Hematopoietic multipotent progenitor cell (in vitro differentiated cells): ENCODE results near the gene NCBP2. TPM values are rescaled to one million over a fixed set of nuclear protein-coding genes. Genes with fewer than 3 reads are reported as not detected.

Experiments used
- DNase-seq, 3 donors: peaks; one replicate each; pipeline ENCODE4 v3.0.0-alpha.2; 2011 to 2015; ENCODE audit warnings: low read depth in 2 of 3, low spot score in 2 of 3
- total RNA-seq: library from RNA; depleted of rRNA; stranded (reverse); fragments of >200 nt; gene quantifications from one replicate; pipeline ENCODE4 v1.2.3, GENCODE V29; 2012

NCBP2 gene
- 22.1 TPM for total RNA-seq

GRCh38 chr3:196942226-196942914 lies at the start of gene NCBP2:
Gene NCBP2 (minus strand): TSS chr3:196942528. CDS start chr3:196942503, 25 bp downstream.
- peak; percentile 99 for DNase-seq

GRCh38 chr3:196991581-196992460 lies 49.5 kb upstream of the NCBP2 start:
- no peak for DNase-seq

GRCh38 chr3:196990601-196991007 lies 48.3 kb upstream of the NCBP2 start:
- DNase-seq = no peak

GRCh38 chr3:196989721-196990262 lies 47.5 kb upstream of the NCBP2 start:
- DNase-seq = no peak

- no peak for DNase-seq
Observed at GRCh38 chr3:196988241-196989029, 46.1 kb upstream of the NCBP2 start.

GRCh38 chr3:196987022-196987421 lies 44.7 kb upstream of the NCBP2 start:
- DNase-seq = no peak

GRCh38 chr3:196985954-196986885 lies 43.9 kb upstream of the NCBP2 start:
- no peak for DNase-seq

- DNase-seq = no peak
Observed at GRCh38 chr3:196985298-196985697, 43.0 kb upstream of the NCBP2 start.

- DNase-seq = no peak
Observed at GRCh38 chr3:196983186-196983585, 40.9 kb upstream of the NCBP2 start.

- DNase-seq = no peak
Observed at GRCh38 chr3:196981657-196982056, 39.3 kb upstream of the NCBP2 start.

- DNase-seq = no peak
Observed at GRCh38 chr3:196979545-196979944, 37.2 kb upstream of the NCBP2 start.

GRCh38 chr3:196976941-196977340 lies 34.6 kb upstream of the NCBP2 start:
- DNase-seq = no peak

- DNase-seq = no peak
Observed at GRCh38 chr3:196975349-196975748, 33.0 kb upstream of the NCBP2 start.

- DNase-seq = no peak
Observed at GRCh38 chr3:196974661-196975060, 32.3 kb upstream of the NCBP2 start.

GRCh38 chr3:196971094-196971698 lies 28.9 kb upstream of the NCBP2 start:
- DNase-seq = no peak

GRCh38 chr3:196970547-196971093 lies 28.3 kb upstream of the NCBP2 start:
- no peak for DNase-seq

GRCh38 chr3:196969660-196970546 lies 27.6 kb upstream of the NCBP2 start:
- DNase-seq = peak; percentile 56 to 76 (median 62)

GRCh38 chr3:196969134-196969659 lies 26.9 kb upstream of the NCBP2 start:
- peak; percentile 24 to 58 (median 52) for DNase-seq
